ENCODE data around the gene SPATA2L.

Gene SPATA2L

DNA sequence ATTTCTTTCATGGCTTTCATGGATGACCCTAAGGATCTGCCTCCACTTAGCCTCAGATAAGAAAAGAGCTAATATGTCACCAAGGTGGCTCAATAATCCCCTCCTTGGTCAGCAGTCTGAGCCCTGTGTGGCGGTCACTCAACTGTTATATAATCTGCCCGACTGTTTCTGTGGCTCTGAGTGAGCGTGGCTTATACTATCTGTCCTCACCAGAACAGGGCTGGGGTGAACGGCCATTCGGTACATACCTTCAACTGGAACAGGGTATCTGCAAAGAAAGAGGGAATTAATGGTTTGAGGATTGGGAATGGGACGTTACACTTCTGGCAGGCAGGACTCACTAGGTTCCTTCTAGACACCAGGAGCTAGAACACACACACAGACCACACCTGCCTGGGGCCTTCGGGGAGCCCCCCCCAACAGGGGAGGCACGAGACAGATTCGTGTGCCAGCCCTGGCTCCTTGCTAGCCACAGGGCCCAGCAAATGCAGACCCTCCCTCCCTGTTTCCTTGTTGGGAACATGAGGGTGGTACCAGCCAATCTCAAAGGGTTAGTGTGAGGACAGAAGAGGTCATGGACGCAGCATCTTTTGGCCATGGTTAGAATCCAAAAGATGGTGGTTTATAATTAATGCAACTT, 47.7 kb downstream of the SPATA2L start:
- DNase-seq, result no peak

DNA sequence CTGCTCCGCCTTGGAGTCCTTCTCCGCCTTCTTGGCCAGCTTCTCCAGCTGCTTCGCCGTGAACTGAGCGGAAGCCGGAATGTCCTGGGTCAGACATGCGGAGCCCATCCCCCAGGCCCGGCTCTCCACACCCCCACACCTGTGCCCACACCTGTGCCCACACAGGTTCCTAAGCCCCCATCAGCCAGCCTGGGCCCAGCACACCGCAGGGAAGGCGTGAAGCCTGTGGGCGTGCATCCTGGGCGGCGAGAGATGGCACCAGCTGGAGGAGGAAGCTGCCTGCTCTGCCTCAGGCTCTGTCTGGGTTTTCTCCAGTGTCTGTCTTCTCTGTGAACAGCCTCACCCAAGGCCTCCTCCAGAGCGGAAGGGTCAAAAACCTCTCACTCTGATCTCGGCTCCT, 49.9 kb downstream of the SPATA2L start:
- no peak for DNase-seq

DNA sequence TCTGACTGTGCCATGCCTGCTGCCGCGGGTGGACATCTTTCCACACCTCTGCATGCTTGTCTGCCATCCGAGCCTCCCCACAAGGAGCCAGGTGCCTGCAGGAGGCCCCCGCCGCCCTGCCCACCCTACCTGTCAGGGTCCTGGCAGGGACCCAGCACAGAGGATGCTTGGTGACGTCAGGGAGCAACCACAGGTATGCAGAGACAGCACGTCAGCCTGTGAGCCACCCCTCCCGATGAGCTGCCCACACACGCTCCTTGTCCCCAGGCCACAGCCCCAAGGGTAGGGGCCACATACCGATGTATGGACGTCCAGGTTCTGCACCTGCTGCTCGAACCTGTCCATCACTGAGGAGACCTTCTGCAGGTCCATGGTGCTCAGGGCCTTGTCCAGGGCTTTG, 54.6 kb downstream of the SPATA2L start:
- DNase-seq, result no peak
